Right cardiac atrium (tissue), 5 donors: Measurements from ENCODE around the gene NFATC4. TPM values are rescaled to one million over a fixed set of nuclear protein-coding genes. Genes with fewer than 3 reads are reported as not detected.
"Not testable (repeated sequence)": the region's sequence is repeated elsewhere in the genome, so short reads cannot be mapped to it uniquely, and the experiment has no call there.

ENCODE experiments used
- ATAC-seq, 2 donors: fragments of 200-7000 bp; cut with Tn5 transposase; one replicate each; pipeline versions ENCODE4 v1.8.0 to v1.9.1; 2020; ENCODE audit warnings: moderate library complexity in 2 of 2, mild to moderate bottlenecking in 1 of 2
- DNase-seq, 3 donors: peaks; one replicate each; pipeline ENCODE4 v3.0.0-alpha.2; 2020
- H3K27ac ChIP-seq: one replicate; pipeline ENCODE4 v1.5.1; 2013; ENCODE audit warnings: mild to moderate bottlenecking, low read length, control low read depth, moderate library complexity
- H3K27me3 ChIP-seq: one replicate; pipeline ENCODE4 v1.6.1; 2013; ENCODE audit not compliant: control insufficient read depth, insufficient read depth
- H3K4me1 ChIP-seq: one replicate; pipeline ENCODE4 v1.6.1; 2013; ENCODE audit warnings: low read length; ENCODE audit not compliant: control insufficient read depth, insufficient read depth
- H3K4me3 ChIP-seq: one replicate; pipeline ENCODE4 v1.5.1; 2013; ENCODE audit warnings: low read length, control low read depth
- H3K9me3 ChIP-seq: one replicate; pipeline ENCODE4 v1.6.1; 2013; ENCODE audit warnings: low read length; ENCODE audit not compliant: control insufficient read depth
- WGBS: extraction: QIAGEN DNeasy Blood & Tissue Kit; methylation state at CpG from one replicate; pipeline ENCODE4 v1.1.7; 2013; 5-methylcytosine and 5-hydroxymethylcytosine counted together
- intact Hi-C, 4 donors: fragments of 100-400 bp; cut with DNase I; formaldehyde crosslinking; loops; one replicate each; pipeline versions ENCODE4 v1.11.0 to v1.14.0; 2022 to 2023
- polyA plus RNA-seq: library from polyadenylated mRNA; stranded (reverse); fragments of 200-250 nt; gene quantifications from one replicate; pipeline ENCODE4 v1.2.3, GENCODE V29; 2013
- total RNA-seq, 4 donors: library from RNA; stranded (reverse); fragmentation: NEBNext Ultra II Directional; extraction: Animal tissue kit (Norgen Biotek cat#: 25700); gene quantifications; one replicate each; pipeline ENCODE4 v1.2.1, GENCODE V29; 2021
- donor health status: healthy with polysubstance abuse.
- donor health status: DM: no; HTN: yes; CAD: no.
- donor health status: DM: no; HTN: no; CAD: no.
- donor health status: DM: no; HTN: yes; CAD: no; lungs with severe emphysema.
- donor health status: DM: yes; HTN: yes; CAD: no.

The NFATC4 gene
- total and polyA plus RNA-seq, 5 donors = 15.7 to 40.0 (median 30.3) TPM

DNA sequence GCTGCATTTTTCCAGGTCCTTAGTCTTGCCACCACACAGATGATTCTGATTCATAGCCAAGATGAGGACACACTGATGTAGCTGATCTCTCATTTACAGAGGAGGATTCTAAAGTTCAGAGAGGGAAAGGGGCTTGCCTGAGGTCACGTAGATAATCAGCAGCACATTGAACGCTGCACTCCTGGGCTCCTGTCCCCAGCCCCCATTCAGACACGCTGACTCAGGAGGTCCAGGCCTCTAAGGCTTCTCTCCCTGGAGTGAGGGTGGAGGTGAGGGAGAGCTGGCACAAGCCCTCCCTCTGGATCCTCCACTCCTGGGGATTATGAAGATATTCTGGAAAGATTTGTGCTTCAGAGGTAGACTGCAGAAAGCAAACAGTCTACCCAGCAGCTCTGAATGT, 10.3 kb downstream of the NFATC4 start:
- Histone ChIP-seq H3K4me3 (no peak overlapping the region), H3K9me3 (no peaks in the 10 kb centered on the region), H3K27me3 (no peaks in the 10 kb centered on the region), H3K27ac (no peak overlapping the region), H3K4me1 (peaks cover 5% of the 10 kb centered on the region)
- ATAC-seq = no peak
- DNase-seq = no peak
- 78% methylated on average over 3 of the region's 3 CpGs for WGBS
- intact Hi-C loops = no loop called here

DNA sequence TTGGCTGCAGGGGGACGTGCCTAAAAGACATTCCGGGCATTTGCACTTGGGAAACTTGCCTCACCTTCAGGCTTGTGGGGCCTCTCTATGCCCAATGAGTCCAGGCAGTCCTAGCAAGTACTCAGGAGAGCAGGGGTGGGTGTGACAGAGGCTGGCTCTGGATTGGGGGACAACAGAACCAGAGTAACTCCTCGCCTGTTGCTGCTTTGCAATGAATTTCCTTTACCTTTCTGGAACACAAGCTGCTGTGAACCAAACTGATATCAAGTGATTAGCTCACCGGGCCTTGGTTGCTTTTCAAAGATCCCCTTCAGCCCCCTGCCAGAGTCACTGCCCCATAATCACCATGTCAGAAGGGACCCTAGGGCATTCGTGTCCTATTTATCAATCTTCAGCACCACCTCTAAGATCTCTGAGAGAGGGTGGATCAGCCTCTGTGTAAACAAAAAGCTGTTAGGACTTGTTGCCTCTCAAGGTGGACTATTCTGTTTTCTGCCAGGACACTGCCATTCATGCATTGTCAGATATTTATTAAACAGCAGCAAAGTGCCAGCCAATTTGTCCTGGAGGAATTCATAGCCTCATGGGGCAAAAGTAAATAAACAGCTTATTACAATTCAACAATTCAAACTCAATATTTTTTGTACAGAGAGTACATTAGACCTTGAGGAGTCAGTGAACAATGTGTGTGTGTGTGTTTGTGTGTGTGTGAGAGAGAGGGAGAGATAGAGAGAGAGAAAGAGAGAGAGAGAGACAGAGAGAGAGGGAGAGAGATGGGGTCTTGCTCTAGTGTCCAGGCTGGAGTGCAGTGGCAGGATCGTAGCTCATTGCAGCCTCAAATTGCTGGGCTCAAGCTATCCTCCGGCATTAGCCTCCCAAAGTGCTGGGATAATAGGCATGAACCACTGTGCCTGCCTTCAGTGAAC, 11.3 kb downstream of the NFATC4 start:
- no peak overlapping the region for H3K27ac ChIP-seq
- H3K4me1 ChIP-seq = peaks cover 5% of the 10 kb centered on the region
- no peaks in the 10 kb centered on the region for H3K27me3 ChIP-seq
- ATAC-seq (no peak), DNase-seq (no peak)
- intact Hi-C loops = no loop called here
- 77% methylated on average over 7 of the region's 7 CpGs for WGBS
- no peaks in the 10 kb centered on the region for H3K9me3 ChIP-seq
- no peak overlapping the region for H3K4me3 ChIP-seq

DNA sequence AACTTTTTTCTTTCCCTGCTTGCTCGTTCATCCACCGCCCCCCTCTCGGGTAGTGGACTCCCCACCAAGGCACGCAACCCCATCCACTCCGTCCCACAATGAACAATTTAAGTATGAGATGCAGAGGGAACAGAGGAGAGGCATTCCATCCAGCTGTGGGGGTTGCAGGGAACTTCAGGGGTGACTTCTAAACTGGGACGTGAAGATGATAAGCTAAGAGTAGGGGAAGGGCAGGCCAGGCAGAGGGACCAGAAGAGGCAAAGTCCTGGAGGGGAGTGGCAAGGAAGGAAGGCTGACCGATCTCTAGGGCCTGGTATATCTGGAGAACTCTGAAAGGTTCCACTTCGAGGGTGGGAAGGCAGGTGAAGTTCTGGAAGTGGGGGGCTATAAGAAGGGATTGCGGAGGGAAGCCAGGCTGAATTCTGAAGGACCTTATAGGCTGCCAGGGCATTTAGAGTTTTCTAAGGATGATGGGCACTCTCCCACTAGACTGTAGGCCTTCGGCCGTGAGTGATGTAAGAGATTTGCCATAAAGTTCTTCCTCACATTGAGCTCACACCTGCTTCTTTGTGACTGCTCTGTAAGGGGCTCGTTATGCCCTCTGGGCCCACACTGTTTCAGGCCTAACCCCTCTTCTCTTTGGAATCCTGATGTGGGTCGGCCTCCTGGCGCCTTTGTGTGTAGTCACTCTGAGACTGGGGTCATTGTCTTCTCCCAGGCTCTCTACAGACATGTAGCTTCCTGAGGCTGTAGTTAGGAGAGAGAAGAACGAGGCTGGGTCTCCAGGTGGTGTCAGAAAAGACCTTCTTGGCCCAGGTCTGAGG, 12.1 kb downstream of the NFATC4 start:
- 80% methylated on average over 15 of the region's 15 CpGs for WGBS
- DNase-seq (no peak), ATAC-seq (no peak)
- Histone ChIP-seq H3K9me3 (no peaks in the 10 kb centered on the region), H3K4me3 (no peak overlapping the region), H3K27ac (no peak overlapping the region), H3K27me3 (no peaks in the 10 kb centered on the region), H3K4me1 (peaks cover 5% of the 10 kb centered on the region)
- intact Hi-C loops = no loop called here

DNA sequence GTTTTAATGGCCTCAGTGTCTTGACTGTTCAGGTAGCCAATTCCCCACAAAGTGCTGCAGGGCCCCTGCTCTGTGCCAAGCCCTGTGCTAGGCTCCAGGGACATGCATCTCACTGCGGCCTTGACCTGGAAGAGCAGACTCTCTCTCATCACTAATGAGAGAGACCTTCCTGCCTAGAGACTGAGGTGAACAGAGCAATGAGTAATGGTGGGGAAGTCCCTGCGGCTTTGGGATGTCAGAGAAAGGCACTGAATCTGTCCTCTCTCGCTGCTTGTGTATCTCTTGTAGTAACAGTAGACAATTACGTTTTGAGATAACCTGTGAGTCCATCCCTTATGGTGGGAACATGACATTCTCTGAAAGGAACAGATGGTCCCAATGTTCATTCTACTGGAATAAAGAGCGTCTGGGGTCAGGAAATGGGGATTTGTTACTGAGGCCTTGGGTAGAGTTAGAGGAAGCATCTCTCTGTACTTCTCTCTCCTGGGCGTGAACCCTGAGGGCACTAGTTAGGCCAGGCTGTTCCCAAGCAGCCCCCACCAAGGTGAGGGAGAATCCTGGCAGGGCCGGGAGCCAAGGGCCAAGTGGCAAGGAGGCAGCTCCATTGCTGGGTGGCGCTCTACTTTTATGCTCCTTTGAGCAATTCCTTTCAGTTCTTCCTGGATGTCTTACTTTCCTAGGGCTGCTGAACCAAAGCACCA, 13.5 kb downstream of the NFATC4 start:
- 78% methylated on average over 8 of the region's 8 CpGs for WGBS
- DNase-seq (no peak), ATAC-seq (no peak)
- Histone ChIP-seq H3K4me3 (no peak overlapping the region), H3K27me3 (no peaks in the 10 kb centered on the region), H3K9me3 (no peaks in the 10 kb centered on the region), H3K4me1 (peaks cover 1% of the 10 kb centered on the region), H3K27ac (no peak overlapping the region)
- intact Hi-C loops = no loop called here

DNA sequence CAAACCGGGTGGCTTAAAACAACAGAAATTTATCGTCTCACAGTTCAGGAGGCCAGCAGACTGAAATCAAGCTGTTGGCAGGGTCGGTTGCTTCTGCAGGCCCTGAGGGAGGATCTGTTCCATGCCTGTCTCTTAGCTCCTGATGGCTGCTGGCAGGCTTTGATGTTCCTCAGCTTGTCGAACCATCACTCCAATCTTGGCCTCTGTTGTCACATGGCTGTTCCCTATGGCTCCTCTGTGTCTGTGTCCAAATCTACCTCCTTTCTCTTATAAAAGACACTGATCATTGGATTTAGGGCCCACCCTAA, 14.0 kb downstream of the NFATC4 start:
- Histone ChIP-seq H3K4me1 (no peaks in the 10 kb centered on the region), H3K4me3 (no peak overlapping the region), H3K27me3 (no peaks in the 10 kb centered on the region), H3K9me3 (no peaks in the 10 kb centered on the region), H3K27ac (no peak overlapping the region)
- intact Hi-C loops = no loop called here
- DNase-seq (peak in 1 of 3 donors; percentile 63), ATAC-seq (peak in 1 of 2 donors; percentile 40)
- 50% methylated on average over 4 of the region's 4 CpGs for WGBS

DNA sequence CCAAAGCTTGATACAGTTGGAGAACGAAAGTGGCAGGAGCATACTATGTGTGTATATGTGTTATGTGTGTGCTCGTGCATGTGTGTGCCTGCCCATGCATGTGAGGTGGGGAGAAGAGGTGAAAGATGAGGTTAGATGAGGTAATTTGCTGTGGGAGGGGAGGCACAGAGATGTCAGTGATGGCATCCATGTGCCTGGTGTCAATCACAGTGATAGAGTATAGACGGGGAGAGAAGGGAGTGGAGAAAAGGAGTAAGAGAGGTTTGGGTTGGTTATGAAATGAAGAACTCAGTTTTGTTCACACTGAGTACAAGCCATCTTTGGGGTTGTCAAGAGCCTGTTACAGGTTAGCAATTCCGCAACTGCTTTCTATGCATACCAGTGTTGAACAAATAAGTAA, 16.2 kb downstream of the NFATC4 start:
- Histone ChIP-seq H3K4me1 (no peaks in the 10 kb centered on the region), H3K9me3 (no peaks in the 10 kb centered on the region), H3K27ac (no peak overlapping the region), H3K4me3 (no peak overlapping the region), H3K27me3 (no peaks in the 10 kb centered on the region)
- 88% methylated on average over 4 of the region's 4 CpGs for WGBS
- intact Hi-C loops = no loop called here
- DNase-seq (no peak), ATAC-seq (no peak)

DNA sequence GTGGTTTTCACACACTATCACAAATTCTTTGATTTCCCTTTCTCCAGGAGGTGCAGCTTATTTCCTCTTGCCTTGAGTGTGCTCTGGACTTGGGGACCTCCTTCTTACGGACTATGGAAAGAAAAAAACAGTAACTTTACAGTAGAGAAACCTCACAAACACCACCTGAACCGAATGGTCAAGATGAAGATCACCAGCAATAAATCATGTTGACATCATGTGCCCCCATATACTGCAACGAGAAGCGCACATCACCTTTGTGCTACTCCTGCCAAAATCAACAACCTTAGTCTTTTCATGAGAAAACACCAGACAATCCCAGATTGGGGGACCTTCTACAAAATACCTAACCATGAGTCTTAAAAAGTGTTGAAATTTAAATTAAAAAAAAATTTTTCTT, 17.5 kb downstream of the NFATC4 start:
- intact Hi-C loops = no loop called here
- no peaks in the 10 kb centered on the region for H3K4me1 ChIP-seq
- no peak overlapping the region for H3K4me3 ChIP-seq
- WGBS = 84% methylated on average over 4 of the region's 4 CpGs
- no peaks in the 10 kb centered on the region for H3K9me3 ChIP-seq
- H3K27ac ChIP-seq = no peak overlapping the region
- H3K27me3 ChIP-seq = no peaks in the 10 kb centered on the region
- DNase-seq = no peak
- ATAC-seq = no peak

DNA sequence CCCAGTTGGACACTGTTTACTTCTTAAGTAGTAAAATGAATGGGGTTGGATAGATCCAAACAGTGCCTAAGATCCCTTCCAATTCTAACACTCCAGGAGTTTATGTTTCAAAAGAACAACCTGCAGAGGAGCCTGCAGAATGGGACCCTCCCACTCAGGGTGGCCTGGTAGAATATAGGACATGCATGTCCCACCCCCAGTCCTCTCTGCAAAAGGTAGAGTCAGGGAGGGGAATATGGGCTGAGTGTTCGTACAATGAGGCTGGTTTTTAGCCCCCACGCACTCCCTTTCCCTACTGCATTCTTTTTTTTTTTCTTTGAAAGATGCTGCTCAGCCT, 19.0 kb downstream of the NFATC4 start:
- WGBS = 86% methylated on average over 2 of the region's 2 CpGs
- H3K27me3 ChIP-seq = no peaks in the 10 kb centered on the region
- H3K27ac ChIP-seq = no peak overlapping the region
- H3K4me1 ChIP-seq = no peaks in the 10 kb centered on the region
- intact Hi-C loops = no loop called here
- no peak overlapping the region for H3K4me3 ChIP-seq
- DNase-seq = no peak
- no peaks in the 10 kb centered on the region for H3K9me3 ChIP-seq
- no peak for ATAC-seq

DNA sequence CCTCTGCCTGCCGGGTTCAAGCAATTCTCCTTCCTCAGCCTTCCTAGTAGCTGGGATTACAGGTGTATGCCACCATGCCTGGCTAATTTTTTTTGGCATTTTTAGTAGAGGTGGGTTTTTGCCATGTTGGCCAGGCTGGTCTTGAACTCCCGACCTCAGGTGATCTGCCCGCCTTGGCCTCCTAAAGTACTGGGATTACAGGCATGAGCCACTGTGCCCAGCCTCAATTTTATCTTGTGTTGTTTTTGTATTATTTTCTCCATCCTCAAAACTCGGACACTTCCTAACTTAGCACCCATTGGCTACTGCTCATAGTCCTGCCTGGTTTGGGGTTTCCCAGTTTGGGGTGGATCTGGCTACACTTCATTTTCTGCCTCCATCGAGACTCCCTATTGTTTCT, 19.6 kb downstream of the NFATC4 start:
- H3K4me1 ChIP-seq, H3K9me3 ChIP-seq, DNase-seq, intact Hi-C loops, H3K4me3 ChIP-seq, ATAC-seq, H3K27me3 ChIP-seq, H3K27ac ChIP-seq: not testable (repeated sequence)
- WGBS = 89% methylated on average over 5 of the region's 5 CpGs

DNA sequence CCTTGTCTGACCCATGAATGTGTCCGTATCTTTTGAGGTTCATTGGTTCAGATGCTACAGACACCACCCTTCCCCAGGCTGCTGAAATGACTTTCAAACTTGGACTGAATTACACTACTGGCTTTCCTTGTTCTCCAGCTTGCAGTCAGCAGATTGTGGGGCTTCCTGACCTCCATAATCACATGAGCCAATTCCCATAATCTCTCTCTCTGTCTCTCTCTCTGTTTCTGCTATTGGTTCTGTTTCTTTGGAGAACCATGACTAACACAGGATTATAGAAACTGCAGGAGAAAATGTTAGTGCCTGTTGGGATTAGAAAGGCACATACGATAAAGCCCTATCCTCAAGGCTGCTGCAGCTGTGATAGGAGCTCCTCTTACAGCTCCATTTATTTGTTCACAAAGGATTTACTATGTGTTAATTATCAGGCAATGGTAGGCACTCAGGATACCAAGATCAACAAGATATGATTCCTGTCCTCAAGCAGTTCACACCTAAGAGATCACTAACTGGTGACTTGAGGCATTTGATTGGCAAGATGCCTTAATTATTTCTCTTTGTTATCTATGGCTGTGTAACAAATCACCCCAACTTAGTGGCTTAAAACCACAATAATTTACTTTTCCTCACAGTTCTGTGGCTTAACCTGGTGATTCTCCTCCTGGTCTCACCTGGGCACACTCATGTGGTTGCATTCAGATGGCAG, 20.6 kb downstream of the NFATC4 start:
- peak overlapping the region; percentile 28 for H3K27ac ChIP-seq
- no peaks in the 10 kb centered on the region for H3K27me3 ChIP-seq
- no peak overlapping the region for H3K4me3 ChIP-seq
- intact Hi-C loops = no loop called here
- WGBS = 46% methylated on average over 2 of the region's 2 CpGs
- ATAC-seq (peak; percentile 45 to 64), DNase-seq (no peak)
- H3K9me3 ChIP-seq = no peaks in the 10 kb centered on the region
- no peaks in the 10 kb centered on the region for H3K4me1 ChIP-seq
